ENCODE measurements around the gene CACNB2.
"Not testable (repeated sequence)": the region's sequence is repeated elsewhere in the genome, so short reads cannot be mapped to it uniquely, and the experiment has no call there.

The CACNB2 gene

GRCh38 chr10:18201877-18202276, 61.7 kb downstream of the CACNB2 start:
- DNase-seq (ENCODE audit: low read depth): no peak

DNA sequence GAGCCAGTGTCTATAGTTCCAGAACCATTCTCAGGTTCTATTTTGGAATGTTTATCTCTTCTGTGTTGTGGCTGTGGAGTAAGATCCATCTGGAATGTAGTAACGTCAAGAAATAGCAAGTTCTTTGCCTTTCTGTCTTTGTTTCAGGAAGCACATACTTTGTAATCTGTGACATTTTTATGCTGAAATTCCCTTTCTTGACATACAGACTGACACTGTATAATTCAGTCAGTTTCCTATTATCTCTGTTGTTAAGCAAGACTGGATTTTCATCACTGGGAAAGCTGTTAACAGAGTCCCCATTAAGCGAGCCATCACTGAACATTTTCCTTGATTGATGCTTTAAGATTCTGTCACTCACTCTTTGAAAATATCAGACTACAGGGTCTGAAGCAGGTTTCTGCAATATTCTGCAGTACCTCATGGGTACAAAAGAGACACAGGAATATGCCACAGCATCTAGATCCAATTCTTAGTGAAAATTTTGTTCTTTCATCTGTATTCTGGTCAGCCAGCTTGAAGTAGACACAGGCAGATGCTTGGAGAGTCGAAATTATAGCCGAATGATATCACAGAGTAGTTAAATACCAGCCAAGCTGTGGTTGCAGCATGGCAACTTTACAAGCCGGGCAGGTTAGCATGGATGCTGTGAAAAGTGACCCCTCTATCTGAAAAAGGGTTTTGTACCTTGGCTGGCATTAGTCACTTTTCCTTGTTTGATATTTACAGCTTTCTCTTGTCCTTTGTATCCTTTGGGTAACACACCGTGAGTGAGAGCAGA, 62.6 kb downstream of the CACNB2 start:
- no peak for DNase-seq (ENCODE audit: low read depth)

- no peak for DNase-seq (ENCODE audit: low read depth)
Observed at GRCh38 chr10:18203471-18203870, 63.2 kb downstream of the CACNB2 start.

GRCh38 chr10:18204039-18204835, 64.0 kb downstream of the CACNB2 start:
- no peak for DNase-seq (ENCODE audit: low read depth)

DNA sequence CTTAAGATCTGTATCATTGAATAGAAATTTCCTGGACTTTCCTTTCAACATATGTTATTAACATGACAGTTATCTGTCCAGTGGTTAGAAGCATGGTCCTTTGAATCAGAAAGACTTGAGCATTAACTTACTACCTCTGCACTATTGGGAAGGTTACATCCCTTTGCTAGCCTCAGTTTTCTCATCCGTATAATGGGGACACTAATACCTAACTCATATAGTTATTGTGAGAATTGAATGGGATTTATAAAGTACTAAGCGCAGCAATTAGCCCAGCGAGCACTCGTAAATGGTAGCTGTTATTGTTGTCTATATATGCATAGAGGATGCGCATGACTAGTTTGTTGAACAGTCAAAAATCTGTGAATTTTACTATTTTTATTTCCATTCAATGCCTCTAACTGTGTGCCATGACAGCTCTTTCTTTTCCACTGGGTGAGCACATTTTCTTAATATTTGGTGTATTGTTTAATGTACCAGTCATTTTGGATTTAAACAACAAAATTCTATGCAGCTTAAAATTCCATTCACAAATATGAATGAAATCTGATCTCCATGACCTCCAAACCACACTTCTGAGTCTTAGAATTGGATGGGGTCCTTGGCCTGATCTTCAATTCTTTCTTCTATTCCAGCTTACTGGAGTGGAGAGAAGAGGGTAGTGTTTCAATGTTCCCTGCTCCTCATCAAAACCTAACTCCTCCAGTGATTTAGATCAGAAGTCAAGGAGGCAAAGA, 65.0 kb downstream of the CACNB2 start:
- no peak for DNase-seq (ENCODE audit: low read depth)

DNA sequence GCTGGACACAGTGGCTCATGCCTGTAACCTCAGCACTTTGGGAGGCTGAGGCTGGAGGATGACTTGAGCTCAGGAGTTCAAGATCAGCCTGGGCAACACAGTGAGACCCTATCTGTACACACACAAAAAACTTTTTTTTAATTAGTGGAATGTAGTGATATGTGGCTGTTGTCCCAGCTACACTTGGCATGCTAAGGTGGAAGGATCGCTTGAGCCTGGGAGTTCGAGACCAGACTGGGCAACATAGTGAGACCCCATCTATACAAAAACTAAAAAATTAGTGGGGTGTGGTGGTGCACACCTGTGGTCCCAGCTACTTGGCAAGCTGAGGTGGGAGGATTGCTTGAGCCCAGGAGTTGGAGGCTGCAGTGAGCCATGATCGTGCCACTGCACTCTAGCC, 68.0 kb downstream of the CACNB2 start:
- DNase-seq (ENCODE audit: low read depth): not testable (repeated sequence)

DNA sequence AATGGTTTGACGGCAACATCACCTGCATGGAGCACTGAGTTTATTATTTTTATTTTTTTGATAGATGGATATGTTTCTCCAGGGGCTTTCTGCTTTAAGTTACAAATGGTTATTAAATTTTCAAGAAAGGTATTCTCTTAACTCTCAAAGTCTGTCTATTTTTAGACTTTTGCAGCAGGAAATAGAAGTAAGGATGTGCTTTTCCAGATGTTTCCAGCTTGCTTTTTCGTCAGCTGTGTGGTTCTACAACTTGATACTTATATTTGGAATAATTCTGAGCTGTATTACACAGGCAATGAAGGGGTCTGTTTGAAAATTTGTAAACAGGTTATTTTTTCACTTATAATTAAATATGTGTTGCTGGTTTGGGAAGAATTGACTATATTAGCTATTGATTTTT, 69.0 kb downstream of the CACNB2 start:
- no peak for DNase-seq (ENCODE audit: low read depth)

DNA sequence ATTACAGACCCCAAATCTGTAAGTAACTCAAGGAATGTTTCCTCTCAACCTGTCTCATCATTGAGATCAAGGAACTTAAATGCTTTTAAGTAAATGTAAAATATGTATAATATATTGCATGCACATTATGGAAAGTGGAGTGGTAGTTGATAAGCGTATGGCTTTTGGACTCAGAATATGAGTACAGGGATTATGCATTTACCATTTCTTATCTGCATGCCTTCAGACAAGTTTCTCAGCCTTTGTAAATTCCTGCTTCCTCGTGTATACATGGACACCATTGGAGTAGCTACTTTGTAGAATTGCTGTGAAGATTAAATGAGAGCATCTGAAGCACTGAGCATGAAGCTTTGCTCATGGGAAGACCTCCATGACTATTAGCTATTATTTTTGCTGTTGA, 70.5 kb downstream of the CACNB2 start:
- no peak for DNase-seq (ENCODE audit: low read depth)

DNA sequence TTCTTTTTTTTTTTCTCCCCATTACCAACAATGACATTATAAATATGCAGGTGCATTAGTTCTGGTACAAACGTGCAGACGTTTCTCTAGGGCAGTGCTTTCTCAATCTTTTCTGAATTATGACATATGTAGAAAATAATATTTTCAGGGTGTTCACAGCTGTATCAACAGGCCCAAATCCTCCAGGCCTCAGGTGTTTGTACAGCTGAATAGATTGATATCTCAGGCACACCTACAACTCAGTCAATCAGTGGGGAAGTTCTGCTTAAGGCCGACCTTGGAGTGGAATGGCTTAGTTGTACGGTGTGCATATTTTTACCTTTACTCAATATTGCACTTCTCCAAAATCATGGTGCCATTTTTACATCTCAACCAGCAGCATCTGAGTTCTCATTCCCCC, 71.6 kb downstream of the CACNB2 start:
- no peak for DNase-seq (ENCODE audit: low read depth)

- DNase-seq (ENCODE audit: low read depth): no peak
Observed at GRCh38 chr10:18213271-18213670, 73.0 kb downstream of the CACNB2 start.

GRCh38 chr10:18214691-18215563, 74.7 kb downstream of the CACNB2 start:
- DNase-seq (ENCODE audit: low read depth): peak; percentile 1

DNA sequence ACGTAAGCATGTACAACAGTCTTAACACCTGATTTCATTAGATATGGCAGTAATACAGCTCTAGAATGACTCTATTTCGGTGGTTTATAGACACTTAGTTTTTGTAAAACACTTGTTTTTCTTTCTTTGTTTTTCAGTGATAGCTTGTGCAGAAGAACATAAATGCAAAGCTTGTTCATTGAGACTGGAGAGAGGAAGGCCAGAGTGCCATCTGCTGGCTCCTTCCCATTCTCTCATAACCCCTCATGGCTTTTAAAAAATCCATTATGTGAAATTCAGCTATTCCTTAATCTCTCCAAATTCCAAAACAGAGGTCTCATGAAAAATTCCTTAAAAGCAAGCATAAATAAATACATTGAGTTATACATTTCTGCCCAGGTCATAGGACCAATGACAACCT, 76.3 kb downstream of the CACNB2 start:
- no peak for DNase-seq (ENCODE audit: low read depth)

DNA sequence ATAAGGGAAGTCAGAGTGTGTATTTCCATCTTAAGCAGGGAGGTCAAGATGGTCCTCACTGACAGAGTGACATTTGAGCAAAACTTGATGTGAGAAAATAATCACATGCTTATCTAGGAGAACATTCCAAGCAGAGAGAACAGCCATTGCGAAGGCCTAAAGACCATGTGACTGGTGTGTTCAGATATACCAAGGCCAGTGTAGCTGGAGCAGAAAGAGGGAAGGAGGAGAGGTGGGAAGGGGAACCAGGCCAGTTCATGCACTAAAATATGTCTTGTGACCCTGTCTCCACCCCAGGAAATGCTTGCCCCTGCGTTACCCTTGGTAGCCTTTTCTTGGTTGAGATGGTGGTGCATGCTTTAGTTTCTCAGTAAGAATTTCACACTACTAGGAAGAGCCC, 77.4 kb downstream of the CACNB2 start:
- no peak for DNase-seq (ENCODE audit: low read depth)

GRCh38 chr10:18219146-18219545, 78.9 kb downstream of the CACNB2 start:
- DNase-seq (ENCODE audit: low read depth): no peak

GRCh38 chr10:18221123-18221522, 80.9 kb downstream of the CACNB2 start:
- no peak for DNase-seq (ENCODE audit: low read depth)

DNA sequence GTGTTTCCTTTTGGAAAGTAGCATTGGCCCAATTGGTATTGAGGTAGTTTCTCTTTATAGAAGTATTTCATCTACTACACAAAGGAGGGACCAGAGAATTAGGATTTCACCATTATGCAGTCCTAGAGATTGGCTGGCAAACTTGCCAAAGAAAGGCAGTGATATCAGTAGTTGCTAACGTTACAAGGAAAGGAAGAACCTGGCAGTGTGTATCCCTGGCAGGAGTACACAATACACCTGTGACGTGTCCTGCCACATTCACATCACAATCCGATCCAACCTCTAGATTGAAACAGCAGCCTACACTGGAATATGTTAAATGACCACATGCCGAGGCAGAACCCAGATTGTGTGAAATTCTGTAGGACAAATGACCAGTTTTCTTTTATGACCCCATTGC, 81.7 kb downstream of the CACNB2 start:
- DNase-seq (ENCODE audit: low read depth): no peak

GRCh38 chr10:18222866-18223265, 82.6 kb downstream of the CACNB2 start:
- no peak for DNase-seq (ENCODE audit: low read depth)

- no peak for DNase-seq (ENCODE audit: low read depth)
Observed at GRCh38 chr10:18223898-18224297, 83.7 kb downstream of the CACNB2 start.

DNA sequence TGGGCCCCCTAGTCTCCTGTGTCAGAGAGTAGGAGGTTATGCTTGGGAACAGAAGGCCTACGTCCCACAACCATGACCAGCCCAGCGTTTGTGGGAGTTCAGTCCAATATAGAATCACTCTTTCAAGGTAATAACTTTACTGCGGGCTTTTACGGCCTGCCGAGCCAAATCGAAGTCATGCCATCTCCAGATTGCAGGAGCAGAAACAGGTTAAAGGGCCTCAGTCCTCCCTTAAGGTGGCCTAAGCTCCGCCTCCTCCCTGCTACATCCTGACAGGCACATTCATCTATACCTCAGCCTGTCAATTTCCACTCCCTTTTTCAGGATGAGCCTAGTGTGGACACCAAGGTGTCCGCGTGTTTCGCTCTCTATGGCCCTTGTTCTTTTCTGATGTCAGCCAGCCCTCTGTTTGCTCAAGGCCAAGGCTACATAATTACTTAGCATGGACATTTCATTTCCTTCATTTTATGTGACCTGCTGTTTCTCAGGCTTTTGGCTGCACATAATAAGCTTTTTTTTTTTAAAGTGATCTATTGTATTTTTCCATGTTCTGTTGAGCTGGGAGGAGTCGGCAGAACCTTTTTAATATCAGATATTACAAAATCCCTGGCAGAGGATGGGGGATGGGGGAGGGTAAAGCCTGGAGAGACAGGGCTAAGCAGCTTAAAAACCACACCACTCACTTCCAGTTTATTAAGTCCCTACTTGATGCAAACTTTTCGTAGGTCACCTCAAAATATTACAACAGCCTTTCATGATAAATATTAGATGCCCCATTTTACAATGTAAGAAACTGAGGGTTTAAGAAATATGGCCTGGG, 84.6 kb downstream of the CACNB2 start:
- DNase-seq (ENCODE audit: low read depth): no peak

- DNase-seq (ENCODE audit: low read depth): no peak
Observed at GRCh38 chr10:18226336-18226735, 86.1 kb downstream of the CACNB2 start.

- no peak for DNase-seq (ENCODE audit: low read depth)
Observed at GRCh38 chr10:18229826-18230225, 89.6 kb downstream of the CACNB2 start.
